Ammon's horn (tissue), 1 donor: ENCODE data around the gene NCDN.
A peak's percentile ranks its signal among the peaks of the same experiment; 100 is the strongest.

Source experiments
- DNase-seq: peaks from one replicate; pipeline ENCODE4 v3.0.0-alpha.2; 2016; ENCODE audit warnings: low spot score

The NCDN gene

DNA sequence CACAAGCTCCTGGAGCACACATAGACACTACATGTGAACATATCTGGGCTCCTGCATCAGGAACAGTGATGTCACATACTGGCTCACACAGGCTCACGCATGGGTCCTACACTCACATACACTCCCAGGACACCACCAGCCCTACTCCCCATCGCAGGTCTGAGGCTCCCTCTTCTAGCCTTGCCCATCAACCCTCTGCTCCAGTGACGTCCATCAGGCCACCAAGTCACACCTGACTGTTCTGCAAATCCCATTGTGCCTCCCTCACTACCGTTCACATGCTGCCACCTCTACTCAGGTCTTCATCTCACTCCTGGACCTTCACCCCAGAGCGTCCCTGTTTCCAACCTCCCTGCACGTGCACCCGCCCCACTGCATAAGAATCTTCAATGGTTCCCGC lies 33.6 kb downstream of the NCDN start:
- no peak for DNase-seq

DNA sequence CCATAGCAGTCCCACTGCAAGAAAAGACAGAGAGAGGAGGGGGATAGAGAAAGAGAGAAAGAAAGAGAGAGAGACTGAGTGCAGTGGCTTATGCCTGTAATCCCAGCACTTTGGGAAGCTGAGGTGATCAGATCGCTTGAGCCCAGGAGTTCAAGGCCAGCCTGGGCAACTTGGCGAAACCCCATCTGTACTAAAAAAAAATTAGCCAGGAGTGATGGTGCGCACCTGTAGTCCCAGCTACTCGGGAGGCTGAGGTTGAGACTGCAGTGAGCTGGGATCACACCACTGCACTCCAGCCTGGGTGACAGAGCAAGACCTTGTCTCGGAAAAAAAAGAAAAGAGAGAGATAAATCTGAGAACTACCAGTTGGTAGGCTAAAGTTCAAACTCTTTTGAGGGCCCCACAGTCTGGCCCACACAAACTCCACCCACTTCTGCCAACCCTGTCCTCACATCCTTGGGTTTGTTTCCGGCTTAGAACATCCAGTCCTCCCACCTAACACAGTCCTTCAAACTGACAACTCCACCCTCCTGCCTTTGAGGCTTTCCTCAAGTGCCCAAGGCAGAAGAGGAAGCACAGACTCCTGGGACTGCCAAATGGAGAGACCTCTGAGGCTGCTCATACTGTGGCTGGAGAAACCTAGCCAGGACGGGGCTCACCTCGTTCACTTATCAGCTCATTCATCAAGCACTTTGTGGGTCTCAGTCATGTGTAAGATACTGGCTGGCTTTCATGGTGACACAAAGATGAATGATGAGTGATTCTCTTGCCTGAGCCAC lies 35.6 kb downstream of the NCDN start:
- no peak for DNase-seq

DNA sequence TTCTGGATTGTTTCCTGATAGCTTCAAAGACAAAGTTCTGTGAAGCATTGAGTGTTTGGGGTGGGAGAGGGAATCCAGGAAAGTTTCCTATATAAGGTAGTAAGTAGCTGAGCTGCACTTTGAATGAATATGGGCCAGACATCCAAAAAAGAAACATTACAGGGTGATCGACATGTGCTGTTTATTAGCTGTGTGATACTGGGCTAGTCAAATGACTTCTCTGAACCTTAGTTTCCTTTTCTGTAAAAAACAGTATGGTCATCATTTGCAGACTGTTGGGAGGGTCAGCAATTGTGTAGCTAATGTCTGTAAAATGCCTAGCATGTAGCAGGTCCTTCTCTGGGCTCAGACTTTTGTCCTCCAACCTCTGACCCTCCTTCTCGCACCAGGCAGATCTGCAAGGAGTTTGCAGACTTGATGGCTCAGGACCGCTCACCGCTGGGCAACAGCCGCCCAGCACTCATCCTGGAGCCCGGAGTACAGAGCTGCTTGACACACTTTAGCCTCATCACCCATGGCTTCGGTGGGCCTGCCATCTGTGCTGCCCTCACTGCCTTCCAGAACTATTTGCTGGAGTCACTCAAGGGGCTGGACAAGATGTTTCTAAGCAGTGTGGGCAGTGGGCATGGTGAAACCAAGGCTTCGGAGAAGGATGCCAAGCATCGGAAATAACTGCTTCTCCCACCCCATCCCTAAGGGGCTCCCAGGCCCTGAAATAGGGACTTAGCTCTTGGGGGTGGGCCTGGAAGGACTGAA lies 36.6 kb downstream of the NCDN start:
- DNase-seq: no peak

DNA sequence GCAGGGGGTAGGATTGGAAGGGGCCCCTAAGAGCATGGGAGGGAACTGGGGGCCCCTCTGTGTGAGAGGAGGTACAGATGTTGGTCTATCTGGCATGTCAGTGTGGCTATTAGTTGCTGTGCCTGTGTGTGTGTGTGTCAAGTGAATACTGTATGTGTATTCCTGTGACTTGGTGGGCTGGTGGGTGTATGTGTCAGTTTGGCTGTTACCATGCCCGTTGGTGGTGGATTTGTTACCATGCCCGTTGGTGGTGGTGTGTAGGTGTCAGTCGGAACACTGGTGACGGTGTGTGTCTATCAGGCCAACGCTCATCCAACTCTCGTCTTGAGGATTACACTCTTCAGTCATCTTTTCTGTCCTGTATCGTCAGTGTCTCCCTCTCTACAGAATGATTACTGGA lies 38.1 kb downstream of the NCDN start:
- DNase-seq: peak; percentile 43

- no peak for DNase-seq
Observed at GRCh38 chr1:35597870-35598269, 40.3 kb downstream of the NCDN start.

- no peak for DNase-seq
Observed at GRCh38 chr1:35598895-35599294, 41.3 kb downstream of the NCDN start.

- DNase-seq: no peak
Observed at GRCh38 chr1:35599411-35599810, 41.8 kb downstream of the NCDN start.

DNA sequence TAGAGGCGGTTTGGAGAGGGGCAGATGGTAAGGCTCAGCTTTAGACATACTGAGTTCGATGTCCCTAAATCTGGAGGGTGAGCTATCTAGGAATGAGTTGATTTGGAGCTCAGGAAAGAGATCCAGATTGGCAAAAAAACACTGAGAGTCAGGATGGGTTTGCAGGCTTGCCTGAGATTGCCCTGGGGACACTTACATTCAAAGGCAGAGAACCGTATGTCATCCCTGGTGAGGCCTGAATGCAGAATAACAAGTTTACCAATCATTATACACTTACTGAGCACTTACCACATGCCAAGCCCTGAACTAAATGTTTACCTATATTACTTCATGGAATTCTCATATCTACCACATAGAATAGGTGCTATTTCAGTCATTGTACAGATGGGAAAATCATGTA lies 43.0 kb downstream of the NCDN start:
- no peak for DNase-seq

DNA sequence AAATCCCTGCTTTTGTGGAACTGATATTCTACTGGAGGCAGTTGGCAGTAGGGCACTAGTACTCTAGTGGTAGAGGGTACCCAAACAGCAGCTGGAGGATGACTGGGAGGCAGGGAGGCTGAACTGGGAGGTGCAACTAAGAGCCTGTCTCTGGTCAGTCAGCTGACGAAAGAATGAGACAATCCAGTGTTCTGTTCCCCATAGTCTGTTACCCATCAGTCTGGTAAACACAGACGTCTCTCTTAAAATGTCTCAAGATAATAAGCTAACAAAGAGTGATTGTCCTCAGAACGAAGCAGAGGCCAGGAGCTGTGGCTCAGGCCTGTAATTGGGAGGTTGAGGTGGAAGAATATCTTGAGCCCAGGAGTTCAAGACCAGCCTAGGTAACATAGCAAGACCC lies 45.9 kb downstream of the NCDN start:
- DNase-seq: peak; percentile 72

- DNase-seq: no peak
Observed at GRCh38 chr1:35603941-35604340, 46.3 kb downstream of the NCDN start.

DNA sequence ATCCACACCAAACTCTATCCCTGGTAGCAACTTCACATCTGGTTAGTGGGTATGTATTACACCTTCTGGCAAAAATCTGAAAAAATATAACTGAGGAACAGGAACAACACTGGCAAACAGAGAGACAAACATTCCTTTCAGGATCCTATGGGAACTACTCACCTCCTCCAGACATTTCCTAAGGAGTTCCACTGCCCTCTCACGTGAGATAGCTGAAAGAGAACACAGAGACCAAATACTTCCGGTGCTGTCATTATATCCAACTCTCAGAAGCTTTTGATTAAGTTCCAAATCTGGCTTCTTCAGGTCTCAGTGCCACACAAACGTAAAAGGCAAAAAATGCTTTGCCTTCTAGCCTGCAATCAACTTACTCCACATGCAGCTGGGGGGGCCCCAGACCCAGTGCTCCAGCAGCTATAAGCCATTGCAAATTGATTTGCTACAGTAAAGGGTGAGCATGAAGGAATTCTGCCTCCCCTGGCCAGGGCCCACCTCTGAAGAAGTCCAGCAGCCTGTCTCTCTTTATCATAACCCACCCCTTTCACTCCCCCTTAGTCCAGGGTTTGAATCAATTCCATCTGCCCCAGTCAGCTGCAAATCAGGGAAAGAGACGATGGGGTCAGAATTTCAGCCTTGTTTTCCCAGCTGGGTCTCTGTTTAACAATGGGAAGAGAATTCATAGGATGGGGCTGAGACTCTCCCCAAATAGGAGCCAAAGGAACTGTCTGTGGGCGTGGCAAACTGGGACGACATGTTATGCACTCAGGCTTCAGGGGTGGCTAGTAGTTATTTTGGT lies 47.7 kb downstream of the NCDN start:
- no peak for DNase-seq

DNA sequence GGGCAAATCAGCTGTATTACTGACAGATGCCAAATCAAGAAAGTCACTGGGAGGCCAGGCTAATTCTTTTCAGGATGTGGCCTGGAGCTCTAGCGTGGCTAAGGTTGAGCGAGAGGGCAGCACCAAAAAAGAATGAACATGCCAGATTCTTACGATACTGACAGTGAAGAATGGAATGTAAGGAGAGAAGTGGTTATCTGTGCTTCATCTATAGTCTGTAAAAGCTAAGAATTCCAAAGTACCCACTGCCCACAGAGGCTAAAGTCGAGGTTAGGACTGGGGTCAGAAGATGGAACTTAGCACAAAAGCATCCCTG lies 48.2 kb downstream of the NCDN start:
- DNase-seq: no peak

GRCh38 chr1:35611655-35612054 lies 54.1 kb downstream of the NCDN start:
- DNase-seq: no peak

DNA sequence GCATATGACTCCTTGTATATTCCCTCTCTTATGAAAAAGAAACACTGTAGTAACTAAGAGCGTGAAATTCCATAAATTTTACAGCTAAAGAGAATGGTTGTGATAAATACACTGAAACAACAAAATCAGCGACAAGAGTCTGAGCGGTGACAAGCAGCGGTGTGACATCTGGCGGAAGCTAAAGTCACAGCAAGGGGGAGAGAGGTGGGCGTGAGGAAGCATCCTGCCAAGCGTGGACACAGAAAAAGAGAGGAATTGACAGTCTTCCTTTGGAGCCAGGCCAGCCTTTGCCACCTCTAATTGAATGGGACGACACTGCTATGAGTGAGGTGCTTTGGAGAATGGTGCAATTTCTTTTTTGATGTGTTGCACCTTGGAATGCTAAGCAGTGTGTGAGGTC lies 57.8 kb downstream of the NCDN start:
- no peak for DNase-seq
